Ascending aorta (tissue), 2 donors: ENCODE measurements around the gene GJD4. TPM values are rescaled to one million over a fixed set of nuclear protein-coding genes. Genes with fewer than 3 reads are reported as not detected.

Experiments
- DNase-seq, 2 donors: peaks; one replicate each; pipeline ENCODE4 v3.0.0-alpha.2; 2019; ENCODE audit warnings: low spot score in 2 of 2
- H3K27ac ChIP-seq, 2 donors: fragments of 200-600 bp; sonication (generic); one replicate each; pipeline ENCODE4 v1.5.1; 2016 to 2017; ENCODE audit warnings: mild to moderate bottlenecking in 1 of 2
- H3K27me3 ChIP-seq: fragments of 200-600 bp; sonication (generic); one replicate; pipeline ENCODE4 v1.5.1; 2017
- H3K36me3 ChIP-seq, 2 donors: fragments of 200-600 bp; sonication (generic); one replicate each; pipeline ENCODE4 v1.5.1; 2016
- H3K4me1 ChIP-seq, 2 donors: fragments of 200-600 bp; sonication (generic); one replicate each; pipeline ENCODE4 v1.5.1; 2016 to 2017; ENCODE audit warnings: mild to moderate bottlenecking in 1 of 2
- H3K4me3 ChIP-seq, 2 donors: fragments of 200-600 bp; sonication (generic); one replicate each; pipeline ENCODE4 v1.5.1; 2016 to 2017; ENCODE audit warnings: mild to moderate bottlenecking in 1 of 2
- H3K9me3 ChIP-seq, 2 donors: fragments of 200-600 bp; sonication (generic); one replicate each; pipeline ENCODE4 v1.5.1; 2016
- CTCF ChIP-seq, 3 experiments: fragments of 200-600 bp in 2 of 3; fragments of 450-650 bp in 1 of 3; sonication (generic) in 2 of 3; IDR thresholded peaks; one replicate each; pipeline ENCODE4 v1.5.1; 2016 to 2019; ENCODE audit warnings: antibody characterized with exemption in 3 of 3, mild to moderate bottlenecking in 1 of 3, moderate library complexity in 1 of 3
- intact Hi-C: fragments of 100-400 bp; cut with DNase I; formaldehyde crosslinking; loops from one replicate; pipeline ENCODE4 v1.15.1; 2023
- total RNA-seq: library from RNA; depleted of rRNA; stranded (reverse); fragments of >200 nt; gene quantifications from one replicate; pipeline ENCODE4 v1.1.0, GENCODE V29; 2016

Gene GJD4
- total RNA-seq, 1 donor from 2014 or later: not detected

- intact Hi-C loops: no loop called here
- Histone ChIP-seq H3K27me3 (no peaks in the 10 kb centered on the region), H3K4me1 (no peaks in the 10 kb centered on the region), H3K36me3 (peaks cover 0 to 3% of the 10 kb centered on the region in 2 donors), H3K4me3 (no peak overlapping the region), H3K9me3 (no peaks in the 10 kb centered on the region), H3K27ac (no peak overlapping the region)
- DNase-seq: no peak
- no peak for TF ChIP-seq CTCF (IDR thresholded peaks at IDR 0.05)
Measured at GRCh38 chr10:35579116-35579515, 26.0 kb upstream of the GJD4 start.

- intact Hi-C loops: no loop called here
- DNase-seq: no peak
- Histone ChIP-seq H3K9me3 (no peaks in the 10 kb centered on the region), H3K4me1 (no peaks in the 10 kb centered on the region), H3K4me3 (no peak overlapping the region), H3K27me3 (no peaks in the 10 kb centered on the region), H3K36me3 (peaks cover 0 to 3% of the 10 kb centered on the region in 2 donors), H3K27ac (no peak overlapping the region)
- TF ChIP-seq CTCF (IDR thresholded peaks at IDR 0.05): no peak
Measured at GRCh38 chr10:35579726-35580422, 25.3 kb upstream of the GJD4 start.

- intact Hi-C loops: no loop called here
- Histone ChIP-seq H3K27ac (no peak overlapping the region), H3K9me3 (no peaks in the 10 kb centered on the region), H3K27me3 (no peaks in the 10 kb centered on the region), H3K4me1 (no peaks in the 10 kb centered on the region), H3K36me3 (peaks cover 0 to 3% of the 10 kb centered on the region in 2 donors), H3K4me3 (no peak overlapping the region)
- no peak for DNase-seq
- TF ChIP-seq CTCF (IDR thresholded peaks at IDR 0.05): no peak
Measured at GRCh38 chr10:35580423-35580770, 24.7 kb upstream of the GJD4 start.

- intact Hi-C loops: no loop called here
- Histone ChIP-seq H3K27me3 (no peaks in the 10 kb centered on the region), H3K4me1 (no peaks in the 10 kb centered on the region), H3K27ac (no peak overlapping the region), H3K9me3 (no peaks in the 10 kb centered on the region), H3K4me3 (no peak overlapping the region), H3K36me3 (no peaks in the 10 kb centered on the region)
- no peak for TF ChIP-seq CTCF (IDR thresholded peaks at IDR 0.05)
- DNase-seq: no peak
Measured at GRCh38 chr10:35581655-35582054, 23.5 kb upstream of the GJD4 start.

GRCh38 chr10:35584946-35585345 is 20.2 kb upstream of the GJD4 start:
- H3K9me3 ChIP-seq: no peaks in the 10 kb centered on the region
- no peak overlapping the region for H3K4me3 ChIP-seq
- H3K36me3 ChIP-seq: no peaks in the 10 kb centered on the region
- no peaks in the 10 kb centered on the region for H3K27me3 ChIP-seq
- intact Hi-C loops: no loop called here
- no peak overlapping the region for H3K27ac ChIP-seq
- no peaks in the 10 kb centered on the region for H3K4me1 ChIP-seq
- no peak for DNase-seq
- no peak for TF ChIP-seq CTCF (IDR thresholded peaks at IDR 0.05)

GRCh38 chr10:35585356-35585755 is 19.8 kb upstream of the GJD4 start:
- no peak for TF ChIP-seq CTCF (IDR thresholded peaks at IDR 0.05)
- no peak for DNase-seq

More at GRCh38 chr10:35585356-35585755, 19.8 kb upstream of the GJD4 start:
- H3K27ac ChIP-seq: no peak overlapping the region
- no peaks in the 10 kb centered on the region for H3K4me1 ChIP-seq
- no peak overlapping the region for H3K4me3 ChIP-seq
- no peaks in the 10 kb centered on the region for H3K36me3 ChIP-seq
- intact Hi-C loops: no loop called here
- peaks cover 0 to under 1% of the 10 kb centered on the region in 2 donors for H3K9me3 ChIP-seq
- H3K27me3 ChIP-seq: no peaks in the 10 kb centered on the region
